Kidney (tissue), 14 donors: ENCODE results near the gene KCNAB1. TPM values are rescaled to one million over a fixed set of nuclear protein-coding genes. Genes with fewer than 3 reads are reported as not detected.

Source experiments
- DNase-seq, 5 donors: peaks; one replicate each; pipeline ENCODE4 v3.0.0-alpha.2; 2013 to 2020
- FAIRE-seq: peaks from 2 replicates; lab custom pipeline; 2012; peaks lifted over from hg19 to GRCh38; lab: Jason Lieb, UNC
- H3K27ac ChIP-seq, 2 donors: one replicate each; pipeline ENCODE4 v1.7.0; 2013; ENCODE audit warnings: low read depth in 2 of 2, low read length in 2 of 2, inconsistent platforms in 1 of 2
- H3K27me3 ChIP-seq: one replicate; pipeline ENCODE4 v1.7.1; 2013; ENCODE audit warnings: low read length, inconsistent platforms; ENCODE audit not compliant: control insufficient read depth, insufficient read depth
- H3K36me3 ChIP-seq, 3 donors: one replicate each; pipeline versions ENCODE4 v1.7.0 to v1.7.1; 2013; ENCODE audit warnings: low read length in 3 of 3, control low read depth in 1 of 3, inconsistent platforms in 1 of 3; ENCODE audit not compliant: insufficient read depth in 3 of 3, control insufficient read depth in 2 of 3
- H3K4me1 ChIP-seq, 3 donors: one replicate each; pipeline versions ENCODE4 v1.7.0 to v1.7.1; 2013; ENCODE audit warnings: low read length in 3 of 3, inconsistent platforms in 1 of 3, low read depth in 1 of 3; ENCODE audit not compliant: control insufficient read depth in 2 of 3, insufficient read depth in 2 of 3
- H3K4me3 ChIP-seq, 3 donors: one replicate each; pipeline versions ENCODE4 v1.7.0 to v1.8.1; 2013; ENCODE audit warnings: low read length in 3 of 3, control low read depth in 1 of 3, inconsistent platforms in 1 of 3
- H3K9ac ChIP-seq, 3 donors: one replicate each; pipeline versions ENCODE4 v1.7.0 to v1.7.1; 2013; ENCODE audit warnings: low read length in 3 of 3, control low read depth in 1 of 3, inconsistent platforms in 1 of 3
- H3K9me3 ChIP-seq, 3 donors: one replicate each; pipeline versions ENCODE4 v1.7.0 to v1.7.1; 2013; ENCODE audit warnings: low read length in 3 of 3, control low read depth in 1 of 3, inconsistent platforms in 1 of 3; ENCODE audit not compliant: control insufficient read depth in 2 of 3, insufficient read depth in 1 of 3
- CTCF ChIP-seq: IDR thresholded peaks from 3 replicates; pipeline ENCODE4 v1.5.1; 2012; ENCODE audit warnings: mild to moderate bottlenecking, moderate library complexity, borderline replicate concordance; ENCODE audit not compliant: insufficient read depth; ENCODE audit errors: extremely low read depth
- intact Hi-C: fragments of 100-400 bp; cut with DNase I; formaldehyde crosslinking; loops from one replicate; pipeline ENCODE4 v1.11.1; 2022
- polyA plus RNA-seq: library from polyadenylated mRNA; stranded (reverse); fragments of 350-450 nt; fragmentation: Illumina TruSeq; extraction: RNeasy Lipid Tissue Mini Kit (QIAGEN cat#74804); gene quantifications from one replicate; pipeline ENCODE4 v1.2.3, GENCODE V29; 2014; ENCODE audit warnings: low read depth, low replicate concordance; ENCODE audit not compliant: insufficient read depth
- total RNA-seq: library from RNA; stranded (reverse); fragmentation: NEBNext Ultra II Directional; extraction: Animal tissue kit (Norgen Biotek cat#: 25700); gene quantifications from one replicate; pipeline ENCODE4 v1.2.1, GENCODE V29; 2021
- donor health status: control.
- donor health status: control.
- donor health status: control.
- donor health status: control.
- donor health status: control.
- donor health status: DM: yes; HTN: yes; CAD: no.
- donor health status: Normal renal cell carcinoma (clear cell type).

The KCNAB1 gene
- total and polyA plus RNA-seq, 2 donors from 2014 or later, result 1.7 to 6.6 TPM

DNA sequence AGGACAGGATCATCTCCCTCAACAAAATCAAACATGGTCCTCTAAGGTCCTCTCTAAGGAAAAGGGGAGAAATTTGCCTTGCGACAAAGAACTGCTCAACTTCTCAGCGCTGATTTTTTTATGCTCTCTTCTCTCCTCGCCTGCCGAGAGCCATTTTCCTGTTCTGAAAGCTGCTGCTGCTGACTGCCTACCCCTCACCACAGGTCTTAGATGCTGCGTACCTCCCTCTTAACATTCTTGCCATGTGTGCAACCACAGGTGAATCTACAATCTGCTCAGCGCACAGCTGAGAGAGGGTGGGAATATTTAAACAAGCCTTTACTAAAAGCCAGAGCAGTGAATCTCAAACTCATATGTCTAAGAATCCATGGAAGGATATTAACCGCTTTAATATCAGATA, 223.8 kb downstream of the KCNAB1 start:
- Histone ChIP-seq H3K36me3 (no peaks in the 10 kb centered on the region), H3K4me1 (no peaks in the 10 kb centered on the region), H3K9me3 (no peaks in the 10 kb centered on the region), H3K27ac (no peak overlapping the region), H3K9ac (no peak overlapping the region), H3K4me3 (no peak overlapping the region), H3K27me3 (no peaks in the 10 kb centered on the region)
- intact Hi-C loops, result no loop called here
- FAIRE-seq (no peak), DNase-seq (no peak)
- TF ChIP-seq CTCF, result no peak

- H3K9me3 ChIP-seq, result no peaks in the 10 kb centered on the region
- no peak for DNase-seq
- TF ChIP-seq CTCF, result no peak
- FAIRE-seq, result no peak
- no peaks in the 10 kb centered on the region for H3K36me3 ChIP-seq
- H3K4me3 ChIP-seq, result no peak overlapping the region
- no peak overlapping the region for H3K27ac ChIP-seq
- no peak overlapping the region for H3K9ac ChIP-seq
- H3K27me3 ChIP-seq, result no peaks in the 10 kb centered on the region
- no peaks in the 10 kb centered on the region for H3K4me1 ChIP-seq
- intact Hi-C loops, result no loop called here
Observed at GRCh38 chr3:156349111-156349510, 228.7 kb downstream of the KCNAB1 start.

DNA sequence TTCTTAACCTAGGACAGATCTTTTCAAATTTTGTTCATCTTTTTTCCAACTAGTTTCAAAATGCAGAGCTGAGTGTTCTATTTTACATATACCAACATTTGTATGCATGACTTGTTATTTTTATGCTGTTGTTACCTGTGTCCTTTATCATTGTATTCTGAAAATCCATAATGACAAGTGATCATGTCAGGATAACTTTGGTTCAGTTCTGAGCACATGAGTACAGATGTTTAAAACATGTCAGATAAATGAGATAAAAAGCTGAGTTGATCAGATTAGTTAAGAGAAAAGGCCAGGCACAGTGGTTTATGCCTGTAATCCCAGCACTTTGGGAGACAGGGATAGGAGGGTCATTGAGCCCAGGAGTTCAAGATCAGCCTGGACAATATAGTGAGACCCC, 229.6 kb downstream of the KCNAB1 start:
- Histone ChIP-seq H3K36me3 (no peaks in the 10 kb centered on the region), H3K9ac (no peak overlapping the region), H3K27ac (no peak overlapping the region), H3K4me1 (no peaks in the 10 kb centered on the region), H3K27me3 (no peaks in the 10 kb centered on the region), H3K4me3 (no peak overlapping the region), H3K9me3 (no peaks in the 10 kb centered on the region)
- DNase-seq, result no peak
- intact Hi-C loops, result no loop called here
- no peak for TF ChIP-seq CTCF
- FAIRE-seq, result no peak

- Histone ChIP-seq H3K9me3 (no peaks in the 10 kb centered on the region), H3K27me3 (no peaks in the 10 kb centered on the region), H3K4me1 (no peaks in the 10 kb centered on the region), H3K9ac (no peak overlapping the region), H3K36me3 (no peaks in the 10 kb centered on the region), H3K4me3 (no peak overlapping the region), H3K27ac (no peak overlapping the region)
- no peak for TF ChIP-seq CTCF
- no peak for DNase-seq
- intact Hi-C loops, result no loop called here
- FAIRE-seq, result no peak
Observed at GRCh38 chr3:156350781-156351180, 230.4 kb downstream of the KCNAB1 start.
